ENCODE data around the gene PGF.

GRCh38 chr14:74919421-74920165, 35.8 kb downstream of the PGF start:
- TF ChIP-seq EP300 (IDR thresholded peaks at IDR 0.05), result no peak
- no peak for TF ChIP-seq CTCF (IDR thresholded peaks at IDR 0.05)
- TF ChIP-seq POLR2AphosphoS5 (IDR thresholded peaks at IDR 0.05), result no peak
- TF ChIP-seq POLR2A (IDR thresholded peaks at IDR 0.05), result no peak

Measured in upper lobe of left lung (tissue), 4 donors.